ENCODE results near the gene ARHGAP10.

ARHGAP10 gene

GRCh38 chr4:147761218-147761883, 29.5 kb downstream of the ARHGAP10 start:
- TF ChIP-seq JUND (IDR thresholded peaks at IDR 0.05; ENCODE audit: low read depth), result peak; percentile 64; the same call in 1 of the 2 replicates
- peak in 1 of 2 experiments; percentile 69 for DNase-seq (ENCODE audit: low read depth in 1 of 2, low spot score in 1 of 2)
- in situ Hi-C loops (cut with HindIII; ENCODE audit: low pct_unique_long_range_greater_than_20kb, low sequenced_read_pairs), result no loop called here

GRCh38 chr4:147764337-147764736, 32.4 kb downstream of the ARHGAP10 start:
- in situ Hi-C loops (cut with HindIII; ENCODE audit: low pct_unique_long_range_greater_than_20kb, low sequenced_read_pairs), result no loop called here
- TF ChIP-seq JUND (IDR thresholded peaks at IDR 0.05; ENCODE audit: low read depth), result no peak
- no peak for DNase-seq (ENCODE audit: low read depth in 1 of 2, low spot score in 1 of 2)

GRCh38 chr4:147765121-147765529, 33.2 kb downstream of the ARHGAP10 start:
- in situ Hi-C loops (cut with HindIII; ENCODE audit: low pct_unique_long_range_greater_than_20kb, low sequenced_read_pairs), result no loop called here
- TF ChIP-seq JUND (IDR thresholded peaks at IDR 0.05; ENCODE audit: low read depth), result no peak
- DNase-seq (ENCODE audit: low read depth in 1 of 2, low spot score in 1 of 2), result no peak

GRCh38 chr4:147768113-147768512, 36.2 kb downstream of the ARHGAP10 start:
- DNase-seq (ENCODE audit: low read depth in 1 of 2, low spot score in 1 of 2), result no peak

GRCh38 chr4:147769386-147769785, 37.5 kb downstream of the ARHGAP10 start:
- in situ Hi-C loops (cut with HindIII; ENCODE audit: low pct_unique_long_range_greater_than_20kb, low sequenced_read_pairs), result no loop called here
- no peak for TF ChIP-seq JUND (IDR thresholded peaks at IDR 0.05; ENCODE audit: low read depth)

More at GRCh38 chr4:147768113-147768512, 36.2 kb downstream of the ARHGAP10 start:
- TF ChIP-seq JUND (IDR thresholded peaks at IDR 0.05; ENCODE audit: low read depth), result no peak
- in situ Hi-C loops (cut with HindIII; ENCODE audit: low pct_unique_long_range_greater_than_20kb, low sequenced_read_pairs), result no loop called here

GRCh38 chr4:147770831-147771230, 38.9 kb downstream of the ARHGAP10 start:
- DNase-seq (ENCODE audit: low read depth in 1 of 2, low spot score in 1 of 2), result no peak
- TF ChIP-seq JUND (IDR thresholded peaks at IDR 0.05; ENCODE audit: low read depth), result no peak
- in situ Hi-C loops (cut with HindIII; ENCODE audit: low pct_unique_long_range_greater_than_20kb, low sequenced_read_pairs), result no loop called here

More at GRCh38 chr4:147769386-147769785, 37.5 kb downstream of the ARHGAP10 start:
- no peak for DNase-seq (ENCODE audit: low read depth in 1 of 2, low spot score in 1 of 2)

- DNase-seq (ENCODE audit: low read depth in 1 of 2, low spot score in 1 of 2), result no peak
- no peak for TF ChIP-seq JUND (IDR thresholded peaks at IDR 0.05; ENCODE audit: low read depth)
- in situ Hi-C loops (cut with HindIII; ENCODE audit: low pct_unique_long_range_greater_than_20kb, low sequenced_read_pairs), result no loop called here
Measured at GRCh38 chr4:147772056-147772455, 40.2 kb downstream of the ARHGAP10 start.

- in situ Hi-C loops (cut with HindIII; ENCODE audit: low pct_unique_long_range_greater_than_20kb, low sequenced_read_pairs), result no loop called here
- peak in 1 of 2 experiments; percentile 26 for DNase-seq (ENCODE audit: low read depth in 1 of 2, low spot score in 1 of 2)
- no peak for TF ChIP-seq JUND (IDR thresholded peaks at IDR 0.05; ENCODE audit: low read depth)
Measured at GRCh38 chr4:147772459-147772969, 40.6 kb downstream of the ARHGAP10 start.

- no peak for TF ChIP-seq JUND (IDR thresholded peaks at IDR 0.05; ENCODE audit: low read depth)
- DNase-seq (ENCODE audit: low read depth in 1 of 2, low spot score in 1 of 2), result no peak
- in situ Hi-C loops (cut with HindIII; ENCODE audit: low pct_unique_long_range_greater_than_20kb, low sequenced_read_pairs), result no loop called here
Measured at GRCh38 chr4:147773261-147774184, 41.6 kb downstream of the ARHGAP10 start.

GRCh38 chr4:147776716-147777115, 44.8 kb downstream of the ARHGAP10 start:
- DNase-seq (ENCODE audit: low read depth in 1 of 2, low spot score in 1 of 2), result no peak
- in situ Hi-C loops (cut with HindIII; ENCODE audit: low pct_unique_long_range_greater_than_20kb, low sequenced_read_pairs), result no loop called here
- no peak for TF ChIP-seq JUND (IDR thresholded peaks at IDR 0.05; ENCODE audit: low read depth)

- no peak for TF ChIP-seq JUND (IDR thresholded peaks at IDR 0.05; ENCODE audit: low read depth)
- no peak for DNase-seq (ENCODE audit: low read depth in 1 of 2, low spot score in 1 of 2)
- in situ Hi-C loops (cut with HindIII; ENCODE audit: low pct_unique_long_range_greater_than_20kb, low sequenced_read_pairs), result no loop called here
Measured at GRCh38 chr4:147777456-147778091, 45.7 kb downstream of the ARHGAP10 start.

GRCh38 chr4:147778942-147779341, 47.1 kb downstream of the ARHGAP10 start:
- DNase-seq (ENCODE audit: low read depth in 1 of 2, low spot score in 1 of 2), result no peak
- TF ChIP-seq JUND (IDR thresholded peaks at IDR 0.05; ENCODE audit: low read depth), result no peak
- in situ Hi-C loops (cut with HindIII; ENCODE audit: low pct_unique_long_range_greater_than_20kb, low sequenced_read_pairs), result no loop called here

All from T47D (cell line).